PC-3 (cell line): ENCODE results near the gene A4GNT. TPM values are rescaled to one million over a fixed set of nuclear protein-coding genes. Genes with fewer than 3 reads are reported as not detected.

Source experiments
- ATAC-seq: fragments of 200-7000 bp; cut with Tn5 transposase; 2 replicates; pipeline ENCODE4 v1.9.1; 2020; ENCODE audit warnings: mild to moderate bottlenecking, moderate library complexity
- BruUV-seq: library from RNA; stranded (reverse); fragments of 400-500 nt; replicated peaks from 2 replicates; lab custom pipeline; 2021; lab: Mats Ljungman, UMichigan
- CTCF ChIA-PET: fragments of 300-600 bp; sonication (Branson Sonifier 250); formaldehyde crosslinking; loops from one replicate; lab custom pipeline; 2022; ENCODE audit warnings: antibody characterized with exemption; lab: Charles Lee
- POLR2A ChIA-PET: fragments of 300-600 bp; sonication (Branson Sonifier 250); formaldehyde crosslinking; loops from one replicate; lab custom pipeline; 2022; ENCODE audit warnings: antibody characterized with exemption; ENCODE audit not compliant: unreplicated experiment; lab: Charles Lee
- DNase-seq: peaks from one replicate; pipeline ENCODE4 v3.0.0-alpha.2; 2015
- H2AFZ ChIP-seq: fragments of 300-600 bp; sonication (generic); 2 replicates; pipeline ENCODE4 v1.6.0; 2016; ENCODE audit warnings: antibody characterized with exemption, low read length
- H3F3A ChIP-seq: fragments of 300-600 bp; sonication (generic); one replicate; pipeline ENCODE4 v1.6.0; 2017; ENCODE audit warnings: antibody characterized with exemption, low read length, control low read depth, mild to moderate bottlenecking; ENCODE audit not compliant: unreplicated experiment
- H3K27ac ChIP-seq: fragments of 300-600 bp; sonication (generic); 2 replicates; pipeline ENCODE4 v1.5.1; 2016; ENCODE audit warnings: mild to moderate bottlenecking, low read length
- H3K27me3 ChIP-seq: fragments of 300-600 bp; sonication (generic); 2 replicates; pipeline ENCODE4 v1.6.1; 2016; ENCODE audit warnings: low read length, mixed read lengths
- H3K36me3 ChIP-seq: fragments of 300-600 bp; sonication (generic); 2 replicates; pipeline ENCODE4 v1.6.1; 2016; ENCODE audit warnings: low read depth, mixed run types, low read length, mixed read lengths
- H3K4me1 ChIP-seq: fragments of 300-600 bp; sonication (generic); 2 replicates; pipeline ENCODE4 v1.5.1; 2016; ENCODE audit warnings: low read length; ENCODE audit not compliant: insufficient read depth
- H3K4me2 ChIP-seq: fragments of 300-600 bp; sonication (generic); 2 replicates; pipeline ENCODE4 v1.6.0; 2016; ENCODE audit warnings: low read length
- H3K4me3 ChIP-seq: fragments of 300-600 bp; sonication (generic); 2 replicates; pipeline ENCODE4 v1.5.1; 2016; ENCODE audit warnings: mild to moderate bottlenecking, low read length, mixed read lengths
- H3K79me2 ChIP-seq: fragments of 300-600 bp; sonication (generic); 2 replicates; pipeline ENCODE4 v1.6.1; 2017; ENCODE audit warnings: low read length, mixed read lengths
- H3K9ac ChIP-seq: fragments of 300-600 bp; sonication (generic); 2 replicates; pipeline ENCODE4 v1.6.0; 2016; ENCODE audit warnings: mild to moderate bottlenecking, low read length
- H3K9me2 ChIP-seq: fragments of 300-600 bp; sonication (generic); replicated peaks from 2 replicates; pipeline ENCODE4 v1.6.1; 2016; ENCODE audit warnings: mixed run types, low read length, mixed read lengths
- H3K9me3 ChIP-seq: fragments of 300-600 bp; sonication (generic); 2 replicates; pipeline ENCODE4 v1.6.1; 2016; ENCODE audit warnings: low read length, mixed read lengths
- H4K20me1 ChIP-seq: fragments of 300-600 bp; sonication (generic); 2 replicates; pipeline ENCODE4 v1.6.1; 2016; ENCODE audit warnings: low read length, mixed read lengths
- EZH2 ChIP-seq: fragments of 300-600 bp; sonication (generic); IDR thresholded peaks from one replicate; pipeline ENCODE4 v1.6.1; 2017; ENCODE audit warnings: antibody characterized with exemption, mild to moderate bottlenecking, low read length; ENCODE audit not compliant: unreplicated experiment
- EZH2phosphoT487 ChIP-seq: fragments of 300-600 bp; sonication (generic); IDR thresholded peaks from 2 replicates; pipeline ENCODE4 v1.6.1; 2018; ENCODE audit warnings: mild to moderate bottlenecking, antibody characterized with exemption, low read length, borderline replicate concordance
- intact Hi-C: fragments of 100-400 bp; cut with micrococcal nuclease; formaldehyde crosslinking; loops from 2 replicates; pipeline ENCODE4 v1.9.0; 2023
- total RNA-seq: library from RNA; depleted of rRNA; stranded (reverse); fragments of >200 nt; gene quantifications from 2 replicates; pipeline ENCODE4 v1.2.3, GENCODE V29; 2014; rRNA removed
- TF ChIP-seq, protein P1 (sequence below): fragments of 300-600 bp; sonication (generic); conservative IDR thresholded peaks from 2 replicates; pipeline ENCODE4 v1.5.1; 2017; ENCODE audit warnings: antibody characterized with exemption, low read depth, mild to moderate bottlenecking, low read length

Gene A4GNT
- total RNA-seq, 1 experiment from 2014 or later, result not detected

DNA sequence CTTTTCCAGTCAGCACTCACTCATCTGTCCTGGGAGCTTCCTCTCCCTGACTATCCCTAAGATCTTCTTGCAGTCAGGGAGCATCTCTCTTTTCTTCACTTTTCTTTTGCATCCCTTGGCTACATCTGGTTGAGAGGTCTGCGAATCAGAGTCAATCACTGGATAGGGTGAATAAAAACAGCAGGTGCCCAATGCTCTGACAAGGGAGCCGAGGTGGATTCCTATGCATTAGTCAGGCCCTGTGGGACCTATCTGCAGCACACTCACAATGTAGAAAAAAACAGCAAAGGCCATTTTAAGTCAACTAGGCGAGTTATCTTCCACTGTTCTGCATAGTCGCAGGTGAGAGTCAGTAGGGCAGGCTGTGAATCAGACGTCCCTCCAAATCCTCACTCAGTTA is 52.3 kb downstream of the A4GNT start:
- H3F3A ChIP-seq, result peaks cover 5% of the 10 kb centered on the region
- TF ChIP-seq EZH2, result no peak
- TF ChIP-seq EZH2phosphoT487, result no peak
- TF ChIP-seq, protein P1, sequence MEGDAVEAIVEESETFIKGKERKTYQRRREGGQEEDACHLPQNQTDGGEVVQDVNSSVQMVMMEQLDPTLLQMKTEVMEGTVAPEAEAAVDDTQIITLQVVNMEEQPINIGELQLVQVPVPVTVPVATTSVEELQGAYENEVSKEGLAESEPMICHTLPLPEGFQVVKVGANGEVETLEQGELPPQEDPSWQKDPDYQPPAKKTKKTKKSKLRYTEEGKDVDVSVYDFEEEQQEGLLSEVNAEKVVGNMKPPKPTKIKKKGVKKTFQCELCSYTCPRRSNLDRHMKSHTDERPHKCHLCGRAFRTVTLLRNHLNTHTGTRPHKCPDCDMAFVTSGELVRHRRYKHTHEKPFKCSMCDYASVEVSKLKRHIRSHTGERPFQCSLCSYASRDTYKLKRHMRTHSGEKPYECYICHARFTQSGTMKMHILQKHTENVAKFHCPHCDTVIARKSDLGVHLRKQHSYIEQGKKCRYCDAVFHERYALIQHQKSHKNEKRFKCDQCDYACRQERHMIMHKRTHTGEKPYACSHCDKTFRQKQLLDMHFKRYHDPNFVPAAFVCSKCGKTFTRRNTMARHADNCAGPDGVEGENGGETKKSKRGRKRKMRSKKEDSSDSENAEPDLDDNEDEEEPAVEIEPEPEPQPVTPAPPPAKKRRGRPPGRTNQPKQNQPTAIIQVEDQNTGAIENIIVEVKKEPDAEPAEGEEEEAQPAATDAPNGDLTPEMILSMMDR, result no peak
- peak overlapping the region; percentile 99 for H3K27ac ChIP-seq
- H3K27me3 ChIP-seq, result no peaks in the 10 kb centered on the region
- no peaks in the 10 kb centered on the region for H4K20me1 ChIP-seq
- DNase-seq (no peak), ATAC-seq (no peak)
- no peaks in the 10 kb centered on the region for H3K36me3 ChIP-seq
- intact Hi-C loops, result loop anchor here (2.0 kb wide), 1 partner anchor 35 kb away; the partner anchor contains the start of gene DZIP1L
- peaks cover 63% of the 10 kb centered on the region for H3K4me1 ChIP-seq
- H3K79me2 ChIP-seq, result no peaks in the 10 kb centered on the region
- H2AFZ ChIP-seq, result no peak overlapping the region
- no peaks in the 10 kb centered on the region for H3K9me2 ChIP-seq
- CTCF ChIA-PET, result no interaction called here
- H3K9me3 ChIP-seq, result no peaks in the 10 kb centered on the region
- no TSS peak for BruUV-seq
- no peak overlapping the region for H3K4me3 ChIP-seq
- peak overlapping the region; percentile 60 for H3K9ac ChIP-seq
- no peak overlapping the region for H3K4me2 ChIP-seq
- POLR2A ChIA-PET, result no interaction called here

DNA sequence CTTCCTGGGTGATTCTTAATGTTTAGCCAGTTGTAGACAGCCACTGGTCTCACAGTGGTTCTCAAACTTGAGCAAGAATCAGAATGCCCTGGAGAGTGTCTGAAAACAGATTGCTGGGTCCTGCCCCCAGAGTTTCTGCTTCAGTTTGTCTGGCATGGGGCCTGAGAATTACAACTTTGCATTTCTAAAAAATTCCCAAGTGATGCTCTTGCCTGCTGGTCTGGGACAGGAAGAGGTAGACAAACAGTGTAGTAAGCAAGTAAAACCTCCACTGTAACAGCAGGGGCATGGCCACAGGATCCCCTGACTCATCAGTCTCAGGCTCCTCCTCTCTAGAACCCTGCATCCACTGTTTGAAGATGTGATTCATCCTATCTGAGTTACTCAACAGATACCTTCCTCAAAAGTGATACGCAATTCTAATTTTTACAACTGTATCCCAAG is 53.3 kb downstream of the A4GNT start:
- peak; percentile 78 for ATAC-seq
- BruUV-seq, result no TSS peak
- peak overlapping the region; percentile 99 for H3K27ac ChIP-seq

DNA sequence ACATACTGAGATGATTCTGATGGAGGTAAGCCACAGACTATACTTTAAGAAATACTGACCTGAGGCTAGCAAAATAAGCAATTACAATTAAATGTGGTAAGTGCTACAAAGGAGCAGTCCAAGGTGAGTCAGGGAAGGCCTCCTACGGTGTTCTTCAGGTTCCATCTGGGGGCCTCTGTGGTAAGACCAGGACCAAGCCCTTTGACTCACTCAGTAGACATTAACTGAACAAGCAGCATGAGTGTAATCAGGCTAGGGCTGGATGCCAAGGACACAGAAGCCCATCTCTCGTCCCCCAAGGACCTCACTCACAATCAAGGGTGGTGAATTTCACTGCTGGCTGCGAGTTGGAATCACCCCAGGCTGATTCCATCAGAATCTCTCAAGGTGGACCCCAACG is 54.1 kb downstream of the A4GNT start:
- peaks cover 5% of the 10 kb centered on the region for H3F3A ChIP-seq
- intact Hi-C loops, result loop anchor here (2.0 kb wide), 1 partner anchor 37 kb away; the partner anchor contains the start of gene DZIP1L
- H3K9ac ChIP-seq, result peak overlapping the region; percentile 82
- no peaks in the 10 kb centered on the region for H3K9me3 ChIP-seq
- H3K27ac ChIP-seq, result peak overlapping the region; percentile 99
- H3K27me3 ChIP-seq, result no peaks in the 10 kb centered on the region
- DNase-seq (peak; percentile 72), ATAC-seq (peak; percentile 11; the same call in 1 of the 2 replicates)
- H3K4me1 ChIP-seq, result peaks cover 58% of the 10 kb centered on the region
- H3K4me3 ChIP-seq, result no peak overlapping the region
- BruUV-seq, result no TSS peak
- POLR2A ChIA-PET, result no interaction called here
- H2AFZ ChIP-seq, result no peak overlapping the region
- H3K79me2 ChIP-seq, result no peaks in the 10 kb centered on the region
- no peaks in the 10 kb centered on the region for H3K36me3 ChIP-seq
- CTCF ChIA-PET, result no interaction called here
- TF ChIP-seq EZH2, result no peak
- TF ChIP-seq, protein P1, result no peak
- H3K4me2 ChIP-seq, result peak overlapping the region; percentile 68
- no peaks in the 10 kb centered on the region for H3K9me2 ChIP-seq
- no peaks in the 10 kb centered on the region for H4K20me1 ChIP-seq

More for the DNA sequence above, 53.3 kb downstream of the A4GNT start:
- no peaks in the 10 kb centered on the region for H3K9me3 ChIP-seq
- H3K4me2 ChIP-seq, result peak overlapping the region; percentile 68
- ChIA-PET POLR2A (no interaction called here), CTCF (no interaction called here)
- H3K9me2 ChIP-seq, result no peaks in the 10 kb centered on the region
- peak overlapping the region; percentile 82 for H3K9ac ChIP-seq
- peak; percentile 88 for DNase-seq
- peaks cover 63% of the 10 kb centered on the region for H3K4me1 ChIP-seq
- no peaks in the 10 kb centered on the region for H3K36me3 ChIP-seq
- intact Hi-C loops, result loop anchor here (2.0 kb wide), 1 partner anchor 36 kb away; the partner anchor contains the start of gene DZIP1L
- no peak overlapping the region for H2AFZ ChIP-seq
- H4K20me1 ChIP-seq, result no peaks in the 10 kb centered on the region
- H3F3A ChIP-seq, result peaks cover 5% of the 10 kb centered on the region
- TF ChIP-seq EZH2 (no peak), EZH2phosphoT487 (no peak)
- TF ChIP-seq, protein P1, result no peak
- no peaks in the 10 kb centered on the region for H3K27me3 ChIP-seq
- H3K79me2 ChIP-seq, result no peaks in the 10 kb centered on the region
- no peak overlapping the region for H3K4me3 ChIP-seq

Other genes starting within 250 kb of the A4GNT start
- gene CLDN18, start 122.2 kb downstream of the A4GNT start, total RNA-seq, result not detected in 2 replicates
- 3.8 and 4.9 TPM in 2 replicates for gene DZIP1L, start 16.8 kb downstream of the A4GNT start, total RNA-seq
- 10.0 and 14.0 TPM in 2 replicates for gene DBR1, start 42.5 kb upstream of the A4GNT start, total RNA-seq
- 15.0 and 21.1 TPM in 2 replicates for gene ARMC8, start 54.9 kb upstream of the A4GNT start, total RNA-seq
- 0.40 TPM in 1 of 2 replicates, not detected in the other for gene NME9, start 197.5 kb upstream of the A4GNT start, total RNA-seq
- 2.8 and 5.3 TPM in 2 replicates for gene MRAS, start 216.2 kb upstream of the A4GNT start, total RNA-seq